Measurements from ENCODE around the gene HIVEP1.

HIVEP1 gene

GRCh38 chr6:11978169-11978987 is 33.7 kb upstream of the HIVEP1 start:
- Mint-ChIP-seq H3K4me3 (no peak overlapping the region), H3K27ac (no peak overlapping the region), H3K36me3 (ENCODE audit: low read depth) (no peaks in the 10 kb centered on the region), H3K4me1 (peaks cover 4% of the 10 kb centered on the region), H3K27me3 (ENCODE audit: low read depth, poor library complexity) (peaks cover 5% of the 10 kb centered on the region), H3K9me3 (no peaks in the 10 kb centered on the region)
- TF ChIP-seq CTCF (IDR thresholded peaks at IDR 0.05) = no peak
- no peak for DNase-seq

- Mint-ChIP-seq H3K27me3 (ENCODE audit: low read depth, poor library complexity) (peaks cover 5% of the 10 kb centered on the region), H3K4me3 (no peak overlapping the region), H3K27ac (no peak overlapping the region), H3K36me3 (ENCODE audit: low read depth) (no peaks in the 10 kb centered on the region), H3K4me1 (peaks cover 4% of the 10 kb centered on the region), H3K9me3 (no peaks in the 10 kb centered on the region)
- no peak for DNase-seq
- TF ChIP-seq CTCF (IDR thresholded peaks at IDR 0.05) = no peak
Observed at GRCh38 chr6:11979866-11980265, 32.2 kb upstream of the HIVEP1 start.

GRCh38 chr6:11983306-11983705 is 28.8 kb upstream of the HIVEP1 start:
- Mint-ChIP-seq H3K4me3 (no peak overlapping the region), H3K9me3 (no peaks in the 10 kb centered on the region), H3K27me3 (ENCODE audit: low read depth, poor library complexity) (peaks cover 2% of the 10 kb centered on the region), H3K27ac (no peak overlapping the region), H3K36me3 (ENCODE audit: low read depth) (no peaks in the 10 kb centered on the region), H3K4me1 (peaks cover 2% of the 10 kb centered on the region)
- DNase-seq = no peak
- TF ChIP-seq CTCF (IDR thresholded peaks at IDR 0.05) = no peak

GRCh38 chr6:11987386-11987785 is 24.7 kb upstream of the HIVEP1 start:
- H3K27ac Mint-ChIP-seq = no peak overlapping the region
- H3K36me3 Mint-ChIP-seq (ENCODE audit: low read depth) = no peaks in the 10 kb centered on the region
- no peak overlapping the region for H3K4me3 Mint-ChIP-seq
- no peaks in the 10 kb centered on the region for H3K4me1 Mint-ChIP-seq
- no peak for DNase-seq
- no peaks in the 10 kb centered on the region for H3K27me3 Mint-ChIP-seq (ENCODE audit: low read depth, poor library complexity)
- no peak for TF ChIP-seq CTCF (IDR thresholded peaks at IDR 0.05)
- no peaks in the 10 kb centered on the region for H3K9me3 Mint-ChIP-seq

GRCh38 chr6:11989386-11989785 is 22.7 kb upstream of the HIVEP1 start:
- Mint-ChIP-seq H3K27ac (no peak overlapping the region), H3K4me3 (no peak overlapping the region), H3K4me1 (no peaks in the 10 kb centered on the region), H3K36me3 (ENCODE audit: low read depth) (no peaks in the 10 kb centered on the region), H3K27me3 (ENCODE audit: low read depth, poor library complexity) (no peaks in the 10 kb centered on the region), H3K9me3 (no peaks in the 10 kb centered on the region)
- TF ChIP-seq CTCF (IDR thresholded peaks at IDR 0.05) = no peak
- no peak for DNase-seq

- no peak overlapping the region for H3K27ac Mint-ChIP-seq
- no peaks in the 10 kb centered on the region for H3K27me3 Mint-ChIP-seq (ENCODE audit: low read depth, poor library complexity)
- no peaks in the 10 kb centered on the region for H3K4me1 Mint-ChIP-seq
- no peak for DNase-seq
- TF ChIP-seq CTCF (IDR thresholded peaks at IDR 0.05) = no peak
- H3K9me3 Mint-ChIP-seq = no peaks in the 10 kb centered on the region
- no peaks in the 10 kb centered on the region for H3K36me3 Mint-ChIP-seq (ENCODE audit: low read depth)
- no peak overlapping the region for H3K4me3 Mint-ChIP-seq
Observed at GRCh38 chr6:11992086-11992485, 20.0 kb upstream of the HIVEP1 start.
